ENCODE results near the gene MYT1. TPM values are rescaled to one million over a fixed set of nuclear protein-coding genes. Genes with fewer than 3 reads are reported as not detected.

Gene MYT1
- total and polyA plus RNA-seq, 2 of the 8 experiments (the other 6 are each of a cell fraction or from before 2014, with no cell fraction given): 0.63 to 2.0 TPM

- no peak for TF ChIP-seq PHF8 (conservative IDR thresholded peaks at IDR 0.05; ENCODE audit: low read depth, low read length)
- no peak for TF ChIP-seq POLR2A (IDR thresholded peaks at IDR 0.05; ENCODE audit: control extremely low read depth in 1 of 2, low read depth in 2 of 2, low read length in 2 of 2)
- TF ChIP-seq EGR1 (IDR thresholded peaks at IDR 0.05; ENCODE audit: borderline replicate concordance, low read depth, low read length): no peak
- no peak for TF ChIP-seq NANOG (IDR thresholded peaks at IDR 0.05; ENCODE audit: insufficient read depth, low read depth, low read length, poor library complexity, severe bottlenecking)
- TF ChIP-seq RFX5 (IDR thresholded peaks at IDR 0.05; ENCODE audit: borderline replicate concordance, low read depth, low read length): no peak
- TF ChIP-seq CBX8 (IDR thresholded peaks at IDR 0.05; ENCODE audit: borderline replicate concordance, low read depth, low read length): no peak
- TF ChIP-seq ASH2L (IDR thresholded peaks at IDR 0.05; ENCODE audit: low read length): no peak
- TF ChIP-seq RAD21 (IDR thresholded peaks at IDR 0.05 in 1 of 2, conservative IDR thresholded peaks at IDR 0.05 in 1 of 2; ENCODE audit: low read depth in 2 of 2, low read length in 2 of 2): no peak
- TF ChIP-seq TCF12 (IDR thresholded peaks at IDR 0.05; ENCODE audit: low read depth, low read length): no peak
- Histone ChIP-seq H2BK20ac (ENCODE audit: low read length) (no peak overlapping the region), H3K23me2 (ENCODE audit: low read depth, low read length) (no peaks in the 10 kb centered on the region), H3K9me3 (ENCODE audit: insufficient read depth in 2 of 2, low read depth in 1 of 2, low read length in 1 of 2) (no peaks in the 10 kb centered on the region), H2BK15ac (ENCODE audit: low read length) (no peak overlapping the region), H3K36me3 (ENCODE audit: control insufficient read depth in 2 of 4, insufficient read depth in 4 of 4, low read length in 3 of 4) (no peaks in the 10 kb centered on the region), H2BK120ac (replicated peaks; ENCODE audit: low read depth, low read length) (no peak overlapping the region), H4K20me1 (replicated peaks in 1 of 2; ENCODE audit: control insufficient read depth in 1 of 2, insufficient read depth in 2 of 2, low read length in 2 of 2) (no peaks in the 10 kb centered on the region), H2AK5ac (ENCODE audit: low read depth, low read length) (no peak overlapping the region), H4K91ac (replicated peaks; ENCODE audit: insufficient read length, low read length) (no peak overlapping the region), H3K4me3 (ENCODE audit: extremely low read depth in 1 of 4, insufficient read depth in 2 of 4, low read depth in 3 of 4, low read length in 4 of 4) (no peak overlapping the region), H3K23ac (ENCODE audit: insufficient read length) (no peak overlapping the region), H3K27ac (ENCODE audit: low read depth, low read length) (no peak overlapping the region), H3K18ac (ENCODE audit: extremely low read depth, low read length) (no peak overlapping the region), H4K5ac (ENCODE audit: insufficient read length, low read depth, low read length) (no peak overlapping the region), H3K79me1 (ENCODE audit: low read depth, low read length) (no peaks in the 10 kb centered on the region), H2BK5ac (ENCODE audit: low read depth, low read length) (no peak overlapping the region), H3K4me1 (replicated peaks in 1 of 4; ENCODE audit: control insufficient read depth in 3 of 4, insufficient read depth in 4 of 4, low read length in 3 of 4) (peaks cover 0 to 12% (median 10%) of the 10 kb centered on the region in 4 experiments; a peak in 6 of 7 replicates), H2BK12ac (ENCODE audit: low read depth, low read length) (no peak overlapping the region), H4K8ac (ENCODE audit: extremely low read depth, insufficient read depth, low read length) (no peak overlapping the region; the same call in 1 of the 2 replicates), H3K9ac (replicated peaks in 1 of 4; ENCODE audit: extremely low read depth in 1 of 4, low read depth in 3 of 4, low read length in 3 of 4) (no peak overlapping the region), H3K14ac (ENCODE audit: insufficient read length) (no peak overlapping the region), H3K4me2 (ENCODE audit: insufficient read depth in 1 of 2, low read depth in 2 of 2, low read length in 2 of 2) (no peak overlapping the region), H3K27me3 (replicated peaks in 1 of 4; ENCODE audit: control insufficient read depth in 3 of 4, extremely low read depth in 1 of 4, insufficient read depth in 3 of 4, low read length in 3 of 4) (no peaks in the 10 kb centered on the region), H2AFZ (ENCODE audit: low read length) (no peak overlapping the region), H3K56ac (replicated peaks; ENCODE audit: insufficient read length, low read depth, low read length) (no peak overlapping the region), H3K79me2 (ENCODE audit: control insufficient read depth in 1 of 2, insufficient read depth in 2 of 2, low read length in 2 of 2) (no peaks in the 10 kb centered on the region), H3K4ac (replicated peaks; ENCODE audit: insufficient read length, low read depth, low read length) (no peak overlapping the region)
- no peak for DNase-seq (ENCODE audit: low read depth in 1 of 2, low spot score in 2 of 2)
- CTCF ChIA-PET (ENCODE audit: partially characterized antibody): interaction anchor here (0.6 kb wide), 1 partner anchor 577 kb away, joined by 3 read pairs; no protein-coding TSS in a partner anchor
- POLR2A ChIA-PET (ENCODE audit: partially characterized antibody): no interaction called here
- no peak for FAIRE-seq
- 91% methylated on average over 14 of the region's 14 CpGs; no CpG with 5 or more reads in 1 of the 2 experiments for WGBS, 2 experiments (ENCODE audit: extremely low coverage in 1 of 2, insufficient coverage in 1 of 2, insufficient read length in 1 of 2, insufficient replicate concordance in 2 of 2, low coverage in 1 of 2, low lambda C conversion rate in 2 of 2, missing lambda C conversion rate in 1 of 2)
These were observed 61.8 kb downstream of the MYT1 start for GRCh38 chr20:64225828-64226598.

All from H1 (cell line).